ENCODE data around the gene KATNB1. TPM values are rescaled to one million over a fixed set of nuclear protein-coding genes. Genes with fewer than 3 reads are reported as not detected.

Gene KATNB1
- total RNA-seq, 3 donors from 2014 or later (not counting 1 experiment from before 2014, with no cell fraction given): 23.6 to 34.3 (median 29.7) TPM

DNA sequence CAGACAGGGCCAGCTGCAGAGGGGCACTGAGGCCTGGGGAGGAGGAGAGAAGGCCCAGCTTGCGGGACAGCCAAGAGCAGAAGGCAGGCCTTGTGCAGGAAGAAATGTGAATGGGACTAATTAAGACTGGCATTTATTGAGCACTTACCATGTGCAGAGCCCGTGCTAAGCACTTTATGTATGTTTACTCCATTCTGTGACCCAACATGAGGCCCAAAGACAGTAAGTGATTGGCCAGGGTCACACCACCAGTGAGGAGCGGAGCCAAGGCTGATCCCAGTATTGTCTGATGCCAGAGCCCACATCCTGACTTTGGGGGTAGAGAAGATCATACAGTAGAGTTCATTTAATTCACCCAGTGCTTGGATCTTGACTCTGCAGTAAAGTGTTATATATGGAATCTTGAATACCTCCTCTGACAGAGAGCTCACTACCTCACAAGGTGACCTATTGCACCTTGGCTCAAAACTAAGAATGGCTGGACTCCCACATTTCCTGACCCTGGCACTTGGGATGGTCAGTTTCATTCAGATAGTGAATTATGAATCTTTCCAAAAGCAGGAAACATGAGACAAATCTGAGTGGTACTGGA, 13.6 kb downstream of the KATNB1 start:
- Histone ChIP-seq H3K4me1 (ENCODE audit: control insufficient read depth, insufficient read depth, low read length) (peaks cover 31% of the 10 kb centered on the region), H3K27me3 (ENCODE audit: control insufficient read depth, insufficient read depth, low read length) (no peaks in the 10 kb centered on the region), H3K36me3 (ENCODE audit: control insufficient read depth, insufficient read depth, low read length) (peaks cover 13% of the 10 kb centered on the region), H3K9me3 (ENCODE audit: control insufficient read depth, insufficient read depth, low read length) (no peaks in the 10 kb centered on the region), H3K27ac (ENCODE audit: low read length) (no peak overlapping the region), H3K4me3 (ENCODE audit: low read length) (no peak overlapping the region)
- TF ChIP-seq, protein P1, sequence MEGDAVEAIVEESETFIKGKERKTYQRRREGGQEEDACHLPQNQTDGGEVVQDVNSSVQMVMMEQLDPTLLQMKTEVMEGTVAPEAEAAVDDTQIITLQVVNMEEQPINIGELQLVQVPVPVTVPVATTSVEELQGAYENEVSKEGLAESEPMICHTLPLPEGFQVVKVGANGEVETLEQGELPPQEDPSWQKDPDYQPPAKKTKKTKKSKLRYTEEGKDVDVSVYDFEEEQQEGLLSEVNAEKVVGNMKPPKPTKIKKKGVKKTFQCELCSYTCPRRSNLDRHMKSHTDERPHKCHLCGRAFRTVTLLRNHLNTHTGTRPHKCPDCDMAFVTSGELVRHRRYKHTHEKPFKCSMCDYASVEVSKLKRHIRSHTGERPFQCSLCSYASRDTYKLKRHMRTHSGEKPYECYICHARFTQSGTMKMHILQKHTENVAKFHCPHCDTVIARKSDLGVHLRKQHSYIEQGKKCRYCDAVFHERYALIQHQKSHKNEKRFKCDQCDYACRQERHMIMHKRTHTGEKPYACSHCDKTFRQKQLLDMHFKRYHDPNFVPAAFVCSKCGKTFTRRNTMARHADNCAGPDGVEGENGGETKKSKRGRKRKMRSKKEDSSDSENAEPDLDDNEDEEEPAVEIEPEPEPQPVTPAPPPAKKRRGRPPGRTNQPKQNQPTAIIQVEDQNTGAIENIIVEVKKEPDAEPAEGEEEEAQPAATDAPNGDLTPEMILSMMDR (IDR thresholded peaks at IDR 0.05): no peak
- ATAC-seq (no peak), DNase-seq (no peak)
- no peak overlapping the region for H3K4me3 Mint-ChIP-seq
- 96% methylated on average over 3 of the region's 3 CpGs for WGBS (ENCODE audit: insufficient coverage)
- peak overlapping the region; percentile 25 to 73 for H3K27ac Mint-ChIP-seq
- H3K27me3 Mint-ChIP-seq (ENCODE audit: low read depth in 2 of 2): no peaks in the 10 kb centered on the region
- H3K36me3 Mint-ChIP-seq: no peaks in the 10 kb centered on the region
- peaks cover 25 to 33% of the 10 kb centered on the region in 2 donors for H3K4me1 Mint-ChIP-seq
- intact Hi-C loops (cut with micrococcal nuclease): no loop called here
- H3K9me3 Mint-ChIP-seq: no peaks in the 10 kb centered on the region

DNA sequence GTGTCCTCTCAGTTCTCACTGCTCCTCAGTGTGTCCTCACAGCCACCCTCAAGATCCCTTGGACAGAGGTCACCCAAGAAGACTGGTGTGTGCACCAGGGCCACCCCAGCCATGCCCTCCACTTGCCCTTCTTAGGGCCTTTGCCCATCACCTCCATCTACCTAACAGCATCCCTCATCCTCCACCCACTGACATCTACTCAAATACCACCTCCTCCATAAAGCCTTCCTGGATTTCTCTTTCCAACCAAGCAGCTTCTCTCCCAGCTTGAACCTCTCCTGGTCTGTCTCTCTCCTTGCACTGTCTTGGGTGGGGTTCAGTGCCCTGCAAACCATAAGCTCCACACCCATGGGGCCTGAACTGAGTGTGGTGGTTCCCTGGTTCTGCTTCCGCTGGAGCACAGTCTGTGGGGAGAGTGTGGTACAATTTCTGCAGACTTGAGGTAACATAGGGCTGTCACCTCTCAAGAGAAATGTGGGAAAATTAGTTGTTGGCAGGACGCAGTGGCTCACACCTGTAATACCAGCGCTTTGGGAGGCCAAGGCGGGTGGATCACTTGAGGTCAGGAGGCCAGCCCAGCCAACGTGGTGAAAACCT, 14.4 kb downstream of the KATNB1 start:
- no peak for DNase-seq
- Histone ChIP-seq H3K36me3 (ENCODE audit: control insufficient read depth, insufficient read depth, low read length) (peaks cover 10% of the 10 kb centered on the region), H3K4me1 (ENCODE audit: control insufficient read depth, insufficient read depth, low read length) (peaks cover 31% of the 10 kb centered on the region), H3K4me3 (ENCODE audit: low read length) (no peak overlapping the region), H3K27me3 (ENCODE audit: control insufficient read depth, insufficient read depth, low read length) (no peaks in the 10 kb centered on the region), H3K9me3 (ENCODE audit: control insufficient read depth, insufficient read depth, low read length) (no peaks in the 10 kb centered on the region), H3K27ac (ENCODE audit: low read length) (no peak overlapping the region)
- intact Hi-C loops (cut with micrococcal nuclease): no loop called here
- Mint-ChIP-seq H3K27me3 (ENCODE audit: low read depth in 2 of 2) (no peaks in the 10 kb centered on the region), H3K4me3 (peak overlapping the region; percentile 51), H3K36me3 (no peaks in the 10 kb centered on the region), H3K27ac (peak overlapping the region; percentile 25 to 73), H3K4me1 (peaks cover 25 to 33% of the 10 kb centered on the region in 2 donors), H3K9me3 (no peaks in the 10 kb centered on the region)
- peak in 2 of 3 donors; percentile 36 to 58 for ATAC-seq
- TF ChIP-seq, protein P1 (IDR thresholded peaks at IDR 0.05): no peak
- 63% methylated on average over 3 of the region's 5 CpGs for WGBS (ENCODE audit: insufficient coverage)

DNA sequence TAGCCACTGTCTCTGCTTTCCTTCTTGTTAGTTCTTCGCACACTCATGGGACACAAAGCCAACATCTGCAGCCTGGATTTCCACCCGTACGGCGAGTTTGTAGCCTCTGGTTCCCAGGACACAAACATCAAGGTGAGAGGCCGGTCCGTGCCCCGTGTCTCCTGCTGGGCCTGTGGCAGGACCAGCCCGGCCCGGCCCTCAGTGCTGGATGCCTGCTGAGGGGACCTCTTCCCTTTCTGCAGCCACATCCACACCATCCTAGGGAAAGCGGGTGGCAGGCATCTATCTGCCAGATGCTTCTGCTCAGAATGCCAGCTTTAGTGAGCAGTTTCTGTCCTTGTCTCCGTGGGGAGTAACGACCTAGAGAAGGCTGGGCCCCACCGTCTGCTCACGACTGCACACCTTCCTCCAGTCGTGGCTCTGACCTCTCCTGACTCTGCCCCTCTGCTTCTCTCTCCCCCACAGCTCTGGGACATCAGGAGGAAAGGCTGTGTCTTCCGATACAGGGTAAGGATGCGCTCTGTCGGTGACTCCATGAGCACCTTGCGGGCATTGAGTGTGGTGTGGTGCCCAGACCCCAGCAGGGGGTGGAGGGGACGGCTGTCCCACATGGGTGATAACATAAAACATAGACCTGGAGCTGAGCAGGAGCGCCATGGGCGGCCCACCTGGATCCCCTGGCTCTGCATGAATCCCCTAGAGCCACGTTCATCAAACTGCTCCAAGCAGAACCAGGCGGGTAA, 15.4 kb downstream of the KATNB1 start:
- no peak for DNase-seq
- peaks cover 31% of the 10 kb centered on the region for H3K4me1 ChIP-seq (ENCODE audit: control insufficient read depth, insufficient read depth, low read length)
- H3K36me3 Mint-ChIP-seq: no peaks in the 10 kb centered on the region
- peak overlapping the region; percentile 57 for H3K4me3 Mint-ChIP-seq
- intact Hi-C loops (cut with micrococcal nuclease): no loop called here
- no peak overlapping the region for H3K4me3 ChIP-seq (ENCODE audit: low read length)
- H3K27ac ChIP-seq (ENCODE audit: low read length): no peak overlapping the region
- no peaks in the 10 kb centered on the region for H3K9me3 ChIP-seq (ENCODE audit: control insufficient read depth, insufficient read depth, low read length)
- H3K27me3 ChIP-seq (ENCODE audit: control insufficient read depth, insufficient read depth, low read length): no peaks in the 10 kb centered on the region
- peaks cover 24 to 34% of the 10 kb centered on the region in 2 donors for H3K4me1 Mint-ChIP-seq
- TF ChIP-seq, protein P1 (IDR thresholded peaks at IDR 0.05): no peak
- ATAC-seq: no peak
- H3K27ac Mint-ChIP-seq: peak overlapping the region; percentile 9 to 73
- H3K9me3 Mint-ChIP-seq: no peaks in the 10 kb centered on the region
- 96% methylated on average over 24 of the region's 24 CpGs for WGBS (ENCODE audit: insufficient coverage)
- peaks cover 19% of the 10 kb centered on the region for H3K36me3 ChIP-seq (ENCODE audit: control insufficient read depth, insufficient read depth, low read length)
- no peaks in the 10 kb centered on the region for H3K27me3 Mint-ChIP-seq (ENCODE audit: low read depth in 2 of 2)
